Keratinocyte (primary cell): ENCODE data around the gene CEL.

Experiments
- EZH2 ChIP-seq: IDR thresholded peaks from one replicate; pipeline ENCODE4 v1.6.1; 2012; ENCODE audit warnings: inconsistent platforms, mild to moderate bottlenecking, low read length, moderate library complexity
- TF ChIP-seq, protein P1 (sequence below), 3 experiments: IDR thresholded peaks in 1 of 3; conservative IDR thresholded peaks in 1 of 3; optimal IDR thresholded peaks in 1 of 3; 2 replicates in 2 of 3; 3 replicates in 1 of 3; pipeline versions ENCODE3 to v1.5.1; 2011; ENCODE audit warnings: low read length in 3 of 3, mild to moderate bottlenecking in 3 of 3, moderate library complexity in 2 of 3, control low read depth in 1 of 3, inconsistent platforms in 1 of 3; ENCODE audit not compliant: insufficient read depth in 2 of 3; ENCODE audit errors: extremely low read depth in 1 of 3

DNA sequence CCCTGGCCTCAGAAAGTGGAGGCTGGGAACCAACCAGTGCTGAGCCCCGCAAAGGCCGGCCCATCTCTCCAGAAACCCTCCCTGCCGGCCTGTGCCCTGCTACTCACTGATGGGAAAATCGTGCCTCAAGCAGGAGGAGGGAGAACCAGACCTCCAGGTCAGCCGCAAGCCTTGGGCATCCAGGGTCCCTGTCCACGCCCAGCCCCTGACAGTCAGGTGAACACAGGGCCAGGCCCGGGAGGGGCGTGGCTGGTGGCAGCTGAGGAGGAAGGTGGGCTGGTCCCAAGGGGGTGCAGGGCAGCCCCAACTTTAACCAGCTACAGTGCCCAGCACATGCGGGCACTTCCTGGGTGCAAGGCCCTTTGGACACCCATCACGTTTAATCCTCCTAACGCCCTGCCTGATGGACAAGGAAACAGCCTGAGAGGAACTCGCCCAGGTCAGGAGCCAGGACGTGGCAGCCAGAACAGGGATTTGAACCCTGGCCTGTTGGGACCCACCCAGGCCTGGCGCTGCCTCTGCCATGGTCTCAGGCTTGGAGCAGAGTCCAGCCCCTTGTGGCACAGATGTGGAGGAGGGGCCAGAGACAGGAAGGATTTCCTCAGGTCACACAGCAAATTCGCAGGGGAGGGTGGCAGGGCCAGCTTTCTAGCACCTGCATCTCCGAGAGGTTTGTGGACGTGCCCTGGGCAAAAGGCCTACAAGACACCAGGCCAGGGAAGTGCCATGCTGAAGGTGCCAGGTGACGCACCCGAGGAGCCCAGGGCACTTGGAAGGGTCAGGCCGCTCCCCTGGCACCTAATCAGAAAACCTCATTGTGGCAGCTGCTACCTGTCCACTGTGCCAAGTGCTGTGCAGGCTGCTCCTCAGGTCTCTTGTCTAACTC is 54.8 kb downstream of the CEL start:
- TF ChIP-seq, protein P1, sequence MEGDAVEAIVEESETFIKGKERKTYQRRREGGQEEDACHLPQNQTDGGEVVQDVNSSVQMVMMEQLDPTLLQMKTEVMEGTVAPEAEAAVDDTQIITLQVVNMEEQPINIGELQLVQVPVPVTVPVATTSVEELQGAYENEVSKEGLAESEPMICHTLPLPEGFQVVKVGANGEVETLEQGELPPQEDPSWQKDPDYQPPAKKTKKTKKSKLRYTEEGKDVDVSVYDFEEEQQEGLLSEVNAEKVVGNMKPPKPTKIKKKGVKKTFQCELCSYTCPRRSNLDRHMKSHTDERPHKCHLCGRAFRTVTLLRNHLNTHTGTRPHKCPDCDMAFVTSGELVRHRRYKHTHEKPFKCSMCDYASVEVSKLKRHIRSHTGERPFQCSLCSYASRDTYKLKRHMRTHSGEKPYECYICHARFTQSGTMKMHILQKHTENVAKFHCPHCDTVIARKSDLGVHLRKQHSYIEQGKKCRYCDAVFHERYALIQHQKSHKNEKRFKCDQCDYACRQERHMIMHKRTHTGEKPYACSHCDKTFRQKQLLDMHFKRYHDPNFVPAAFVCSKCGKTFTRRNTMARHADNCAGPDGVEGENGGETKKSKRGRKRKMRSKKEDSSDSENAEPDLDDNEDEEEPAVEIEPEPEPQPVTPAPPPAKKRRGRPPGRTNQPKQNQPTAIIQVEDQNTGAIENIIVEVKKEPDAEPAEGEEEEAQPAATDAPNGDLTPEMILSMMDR (optimal IDR thresholded peaks at IDR 0.05 in 1 of 3, IDR thresholded peaks at IDR 0.05 in 1 of 3, conservative IDR thresholded peaks at IDR 0.05 in 1 of 3; ENCODE audit: extremely low read depth in 1 of 3, insufficient read depth in 2 of 3, low read length in 3 of 3), result no peak
- no peak for TF ChIP-seq EZH2
